GM12875 (cell line): ENCODE results near the gene BEST1.

Source experiments
- H3K4me3 ChIP-seq: one replicate; pipeline ENCODE4 v1.5.1; 2011; ENCODE audit warnings: low read depth, low read length, control low read depth
- TF ChIP-seq, protein P1 (sequence below): IDR thresholded peaks from 2 replicates; pipeline ENCODE4 v1.5.1; 2011; ENCODE audit warnings: low read depth, mild to moderate bottlenecking, control low read depth, inconsistent platforms, low read length, moderate library complexity, borderline replicate concordance; ENCODE audit not compliant: insufficient read depth

The BEST1 gene

DNA sequence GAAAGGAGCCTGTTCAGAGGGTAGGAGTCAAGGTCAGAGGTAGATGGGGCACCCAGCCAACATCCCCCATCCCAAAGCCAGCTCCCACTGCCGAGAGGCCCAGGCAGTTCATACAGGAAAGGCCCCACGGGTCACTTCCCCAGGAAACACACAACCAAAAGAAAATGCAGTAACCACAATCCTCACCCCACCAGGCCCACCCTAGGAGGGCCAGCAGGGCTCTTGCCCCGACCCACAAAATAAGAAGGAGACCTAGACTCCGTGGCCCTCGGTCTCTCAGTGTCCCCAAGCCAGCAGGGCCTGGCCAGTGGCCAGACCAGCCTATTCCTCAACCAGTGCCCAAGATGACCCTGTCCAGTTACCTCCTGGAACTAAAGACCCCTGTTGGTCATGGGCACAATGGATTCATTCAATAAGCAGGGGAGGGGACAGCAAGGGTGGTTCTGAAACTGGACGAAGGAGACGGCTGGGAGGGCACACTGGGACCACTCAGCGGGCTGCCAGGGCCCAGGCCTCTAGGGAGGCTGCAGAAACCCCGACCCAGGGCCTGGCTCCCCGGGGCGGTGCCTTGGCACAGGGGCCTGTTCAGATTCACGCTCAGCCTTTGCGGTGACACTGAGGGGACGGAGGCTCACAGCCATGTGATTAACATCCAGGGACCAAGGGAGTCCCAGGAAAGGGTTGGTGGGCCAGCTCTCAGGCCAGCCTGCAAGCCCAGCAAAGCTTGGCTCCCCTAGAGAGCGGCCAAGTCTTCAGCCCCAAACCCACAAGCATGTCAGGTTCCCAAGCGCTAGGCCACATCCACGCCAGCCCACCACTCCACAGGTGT lies 38.2 kb upstream of the BEST1 start:
- no peak overlapping the region for H3K4me3 ChIP-seq
- TF ChIP-seq, protein P1, sequence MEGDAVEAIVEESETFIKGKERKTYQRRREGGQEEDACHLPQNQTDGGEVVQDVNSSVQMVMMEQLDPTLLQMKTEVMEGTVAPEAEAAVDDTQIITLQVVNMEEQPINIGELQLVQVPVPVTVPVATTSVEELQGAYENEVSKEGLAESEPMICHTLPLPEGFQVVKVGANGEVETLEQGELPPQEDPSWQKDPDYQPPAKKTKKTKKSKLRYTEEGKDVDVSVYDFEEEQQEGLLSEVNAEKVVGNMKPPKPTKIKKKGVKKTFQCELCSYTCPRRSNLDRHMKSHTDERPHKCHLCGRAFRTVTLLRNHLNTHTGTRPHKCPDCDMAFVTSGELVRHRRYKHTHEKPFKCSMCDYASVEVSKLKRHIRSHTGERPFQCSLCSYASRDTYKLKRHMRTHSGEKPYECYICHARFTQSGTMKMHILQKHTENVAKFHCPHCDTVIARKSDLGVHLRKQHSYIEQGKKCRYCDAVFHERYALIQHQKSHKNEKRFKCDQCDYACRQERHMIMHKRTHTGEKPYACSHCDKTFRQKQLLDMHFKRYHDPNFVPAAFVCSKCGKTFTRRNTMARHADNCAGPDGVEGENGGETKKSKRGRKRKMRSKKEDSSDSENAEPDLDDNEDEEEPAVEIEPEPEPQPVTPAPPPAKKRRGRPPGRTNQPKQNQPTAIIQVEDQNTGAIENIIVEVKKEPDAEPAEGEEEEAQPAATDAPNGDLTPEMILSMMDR = no peak

DNA sequence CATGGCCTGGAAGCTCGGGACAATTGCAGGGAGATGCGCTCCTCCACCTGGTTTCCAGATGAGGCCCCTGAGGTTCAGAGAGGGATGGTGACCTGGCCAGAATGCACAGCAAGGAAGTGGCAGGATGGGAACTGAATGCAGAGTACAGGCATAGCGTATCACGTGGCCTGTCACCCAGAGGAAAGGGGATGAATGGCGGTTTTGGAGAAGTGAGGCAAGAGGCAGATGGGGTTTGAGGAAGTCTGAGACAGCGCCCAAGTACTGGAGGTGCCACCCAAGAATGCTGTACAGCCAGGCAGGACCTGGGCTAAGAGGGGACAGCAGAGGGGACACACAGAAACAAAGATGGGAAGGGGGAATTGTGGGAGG lies 37.6 kb upstream of the BEST1 start:
- TF ChIP-seq, protein P1 = no peak
- H3K4me3 ChIP-seq = no peak overlapping the region

DNA sequence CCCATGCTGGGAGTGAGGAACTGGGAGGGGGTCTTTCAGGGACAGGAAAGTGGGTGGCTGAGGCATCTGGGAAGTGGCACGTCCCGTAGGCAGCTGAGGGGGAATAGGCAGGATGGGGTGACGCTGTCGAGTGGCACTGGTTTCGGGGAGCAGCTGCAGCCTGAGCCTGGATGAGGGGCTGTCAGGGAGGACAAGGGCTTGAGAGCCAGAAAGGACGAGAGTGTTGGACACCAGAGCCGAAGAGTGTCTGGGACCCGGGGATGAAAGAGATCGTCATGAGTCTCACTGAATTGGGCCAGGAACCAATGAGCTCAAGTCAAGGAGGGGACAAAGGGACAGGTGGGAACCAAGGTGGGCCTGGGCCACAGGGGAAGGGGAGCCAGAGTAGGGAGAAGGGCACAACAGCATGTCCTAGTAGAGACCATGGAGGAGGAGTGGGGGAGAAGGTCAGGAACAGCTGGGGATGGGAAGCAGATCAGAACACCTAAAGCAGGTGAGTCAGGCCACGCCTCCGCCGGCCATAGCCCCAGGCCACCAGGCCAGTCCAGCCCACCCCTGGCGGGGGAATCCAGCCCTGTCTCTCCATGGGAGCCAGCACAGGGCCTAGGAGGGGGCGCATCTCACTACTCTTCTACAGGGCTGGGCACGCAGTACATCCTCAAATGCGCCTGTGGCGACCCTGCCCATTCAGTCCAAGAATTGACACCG lies 37.0 kb upstream of the BEST1 start:
- H3K4me3 ChIP-seq = no peak overlapping the region
- TF ChIP-seq, protein P1 = no peak

DNA sequence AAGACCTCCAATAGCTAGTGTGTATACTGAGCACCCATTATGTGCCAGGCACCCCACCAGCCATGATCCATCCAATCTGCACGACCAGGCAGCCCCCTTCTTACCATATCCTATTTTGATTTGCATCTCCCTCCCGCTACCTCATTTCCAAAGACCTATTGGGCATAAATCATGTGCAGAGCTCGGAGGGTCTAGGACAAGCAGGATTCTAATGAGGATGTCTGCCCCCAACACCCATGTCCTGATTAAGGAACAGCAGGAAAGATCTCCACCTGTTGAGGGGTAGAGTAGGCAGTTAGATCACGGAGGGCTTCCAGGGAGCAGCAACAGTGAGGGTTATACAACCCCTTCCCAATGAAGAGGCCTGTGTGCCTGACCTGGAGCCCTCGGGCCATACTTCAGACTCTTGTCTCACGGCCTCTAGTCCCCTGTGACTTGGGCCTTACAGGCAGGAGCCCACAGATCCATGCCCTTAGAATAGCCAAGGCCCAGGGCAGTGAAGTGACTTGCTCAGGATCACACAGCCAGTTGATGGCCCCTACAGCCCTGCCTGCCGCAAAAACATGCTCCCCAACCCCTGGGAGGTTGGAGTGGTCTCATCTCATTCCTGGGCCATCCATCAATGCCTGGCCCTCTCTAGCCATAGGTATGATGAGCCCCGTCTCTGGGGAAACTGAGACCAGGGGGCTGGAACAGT lies 36.3 kb upstream of the BEST1 start:
- no peak overlapping the region for H3K4me3 ChIP-seq
- TF ChIP-seq, protein P1 = no peak

DNA sequence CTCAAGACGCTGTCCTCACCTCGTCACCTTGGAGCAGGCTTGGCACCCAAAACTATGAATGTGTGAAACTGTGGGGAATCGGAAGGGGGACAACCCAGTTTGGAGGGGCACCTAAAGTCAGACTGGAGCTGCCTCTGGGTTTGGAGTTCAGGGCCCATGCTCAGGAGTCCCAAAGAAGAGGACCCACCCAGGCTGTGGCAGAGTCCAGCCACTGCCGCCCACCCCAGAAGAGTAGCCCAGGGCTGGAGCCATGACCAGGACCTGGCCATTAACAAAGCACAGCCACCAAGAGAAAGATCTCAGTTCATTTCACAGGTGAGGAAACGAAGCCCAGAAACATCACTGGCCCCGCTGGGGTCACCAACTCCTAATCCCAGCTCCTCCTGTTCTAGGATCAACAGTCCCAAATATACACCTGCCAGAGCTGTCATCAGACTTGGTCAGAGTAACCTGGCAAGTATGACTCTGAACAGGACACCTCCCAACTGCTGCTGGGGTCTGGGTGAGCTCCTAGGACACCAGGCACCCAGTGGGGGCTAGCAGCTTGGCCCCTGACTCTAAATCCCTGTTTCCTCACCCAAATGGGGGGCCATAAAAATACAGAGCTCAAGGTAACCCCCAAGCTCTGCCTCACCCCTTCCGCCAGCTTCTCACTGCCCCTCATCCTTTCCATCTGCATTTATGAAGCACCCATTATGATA lies 35.5 kb upstream of the BEST1 start:
- H3K4me3 ChIP-seq = no peak overlapping the region
- TF ChIP-seq, protein P1 = no peak

DNA sequence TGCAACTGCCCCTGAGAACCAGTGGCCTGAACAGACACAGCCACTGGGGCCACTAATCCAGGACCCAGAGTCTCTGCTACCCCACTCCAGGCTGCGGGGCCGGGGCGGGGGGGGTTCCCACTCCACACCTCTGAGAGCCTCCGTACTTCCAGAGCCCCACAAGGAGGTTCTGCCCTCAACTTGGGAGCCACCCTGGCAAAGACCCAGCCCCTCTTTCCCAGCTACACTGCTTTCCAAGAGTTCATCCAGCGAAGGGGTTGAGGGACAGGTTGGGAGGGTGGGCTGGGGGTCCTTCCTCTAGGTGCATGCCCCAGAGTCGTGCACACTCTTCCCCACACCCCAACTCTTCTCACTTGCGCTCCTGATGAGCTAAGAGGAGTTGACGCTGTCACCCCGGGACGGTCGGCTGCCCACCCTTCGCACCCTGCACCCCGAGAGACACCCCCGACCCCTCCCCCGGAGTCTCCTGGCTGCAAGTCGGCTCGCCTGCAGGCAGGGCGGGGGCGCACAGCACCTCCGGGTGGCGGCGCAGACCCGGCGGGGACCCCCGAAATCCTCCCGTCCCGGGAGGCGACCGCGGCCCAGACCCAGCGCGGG lies 33.3 kb upstream of the BEST1 start:
- TF ChIP-seq, protein P1 = no peak
- no peak overlapping the region for H3K4me3 ChIP-seq
